ENCODE results near the gene RNF182.
"Not testable (repeated sequence)": the region's sequence is repeated elsewhere in the genome, so short reads cannot be mapped to it uniquely, and the experiment has no call there.

The RNF182 gene

GRCh38 chr6:13972602-13973001, 47.9 kb downstream of the RNF182 start:
- DNase-seq = not testable (repeated sequence)

GRCh38 chr6:13973422-13973821, 48.7 kb downstream of the RNF182 start:
- DNase-seq = not testable (repeated sequence)

GRCh38 chr6:13978102-13978640, 53.4 kb downstream of the RNF182 start:
- no peak for DNase-seq

- no peak for DNase-seq
Measured at GRCh38 chr6:13978787-13979186, 54.0 kb downstream of the RNF182 start.

GRCh38 chr6:13979284-13980171, 54.8 kb downstream of the RNF182 start:
- DNase-seq = no peak

DNA sequence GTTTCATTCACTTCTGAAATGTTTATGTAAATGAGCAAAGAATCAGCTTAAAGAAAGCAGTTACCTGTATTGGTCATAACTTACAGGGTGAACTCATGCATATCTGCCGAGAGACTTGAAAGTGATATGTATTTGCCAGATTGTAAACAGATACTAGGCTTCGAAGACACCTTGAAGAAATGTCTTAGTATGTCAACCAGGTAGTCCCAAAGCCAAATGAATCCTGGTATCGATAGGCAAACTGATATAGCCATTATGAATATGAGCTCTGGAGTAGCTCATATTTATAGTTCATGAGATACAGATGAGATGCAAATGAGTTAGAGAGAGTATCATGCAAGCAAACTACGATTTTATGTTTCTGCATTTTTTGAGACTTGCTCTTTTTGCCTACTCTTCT, 55.8 kb downstream of the RNF182 start:
- DNase-seq = no peak

DNA sequence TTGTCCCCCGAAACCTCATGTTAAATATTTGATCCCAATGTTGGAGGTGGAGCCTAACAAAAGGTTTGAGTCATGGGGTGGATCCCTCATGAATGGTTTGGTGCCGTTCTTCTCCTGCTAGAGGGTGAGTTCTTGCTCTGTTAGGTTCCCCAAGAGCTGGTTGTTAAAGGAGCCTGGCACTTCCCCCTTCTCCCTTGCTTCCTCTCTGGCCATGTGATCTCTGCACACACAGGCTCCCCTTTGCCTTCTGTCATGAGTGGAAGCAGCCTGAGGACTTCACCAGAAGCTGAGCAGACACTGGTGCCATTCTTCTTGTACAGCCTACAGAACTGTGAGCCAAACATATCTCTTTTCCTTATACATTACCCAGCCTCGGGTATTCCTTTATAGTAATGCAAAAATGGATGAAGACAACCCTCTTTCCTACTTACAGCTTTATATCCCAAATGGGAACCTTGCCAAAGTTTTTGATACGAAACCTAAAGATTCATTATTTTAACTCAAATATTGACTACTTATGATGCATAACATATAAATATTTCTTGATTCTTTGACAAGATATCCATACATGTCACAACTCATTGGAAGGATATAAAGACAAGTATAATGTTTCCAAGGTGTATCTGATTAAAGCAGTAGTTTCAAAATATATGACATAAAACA, 61.0 kb downstream of the RNF182 start:
- no peak for DNase-seq

DNA sequence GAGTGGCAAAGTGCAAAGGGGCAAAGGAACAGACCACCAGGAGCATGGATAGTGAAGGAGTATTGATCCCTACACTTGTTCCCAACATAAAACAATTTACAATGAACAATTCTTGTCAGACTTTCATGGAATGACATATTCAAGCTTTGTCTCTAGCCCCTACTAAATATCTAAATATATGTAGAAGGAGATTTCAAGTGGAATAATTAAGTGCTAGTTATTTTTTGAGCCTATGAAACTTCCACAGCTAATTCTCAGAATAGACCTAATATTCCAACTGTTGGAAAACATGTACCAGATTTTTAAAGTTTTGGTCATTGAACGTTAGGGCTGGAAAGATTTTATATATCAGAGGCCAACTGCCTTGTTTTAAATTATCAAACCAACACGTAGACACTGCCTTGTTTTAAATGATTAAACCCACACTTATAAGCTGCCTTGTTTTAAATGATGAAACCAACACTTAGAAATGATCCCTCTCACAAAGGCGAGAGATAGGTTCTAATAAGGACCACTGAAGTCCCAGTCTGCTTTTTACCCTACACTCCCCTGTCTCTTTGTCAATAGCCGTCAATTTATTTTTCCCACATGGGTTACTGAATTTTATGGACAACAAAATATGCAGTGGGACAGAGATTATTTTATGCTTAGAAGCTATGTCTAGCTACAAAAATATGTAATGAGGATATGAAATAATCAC, 62.1 kb downstream of the RNF182 start:
- no peak for DNase-seq

- DNase-seq = no peak
Measured at GRCh38 chr6:13987400-13987865, 62.7 kb downstream of the RNF182 start.

DNA sequence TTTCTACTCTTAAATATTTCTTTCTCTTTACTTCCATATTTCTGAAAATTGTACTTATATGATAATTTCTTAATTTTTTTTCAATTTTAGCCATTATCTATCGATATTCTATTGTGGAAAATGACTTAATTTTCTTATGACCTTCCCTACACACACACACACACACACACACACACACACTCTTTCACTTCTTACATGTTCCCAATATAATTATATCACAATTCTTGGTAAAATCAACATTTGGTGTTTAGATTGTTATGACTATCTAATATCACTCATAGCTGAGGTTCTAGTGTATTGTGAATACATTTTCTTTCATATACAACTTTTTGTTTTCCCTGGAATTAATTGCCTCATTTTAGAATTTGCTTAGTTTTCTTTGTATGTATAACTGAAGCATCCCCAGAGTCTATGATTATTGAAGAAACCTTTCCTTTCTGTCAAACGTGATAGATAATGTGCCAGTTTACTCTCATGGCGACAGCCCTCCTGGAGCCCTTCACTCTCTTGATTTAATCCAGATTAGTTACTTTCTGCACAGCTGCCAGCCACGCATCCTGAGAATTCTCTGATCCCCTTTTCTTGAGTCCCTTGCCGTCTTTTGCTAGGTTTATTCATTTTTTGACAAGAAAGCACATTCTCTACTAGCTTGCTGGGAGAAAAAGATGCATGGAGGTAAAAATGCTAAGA, 63.4 kb downstream of the RNF182 start:
- DNase-seq = no peak

GRCh38 chr6:13988908-13989307, 64.2 kb downstream of the RNF182 start:
- DNase-seq = no peak

DNA sequence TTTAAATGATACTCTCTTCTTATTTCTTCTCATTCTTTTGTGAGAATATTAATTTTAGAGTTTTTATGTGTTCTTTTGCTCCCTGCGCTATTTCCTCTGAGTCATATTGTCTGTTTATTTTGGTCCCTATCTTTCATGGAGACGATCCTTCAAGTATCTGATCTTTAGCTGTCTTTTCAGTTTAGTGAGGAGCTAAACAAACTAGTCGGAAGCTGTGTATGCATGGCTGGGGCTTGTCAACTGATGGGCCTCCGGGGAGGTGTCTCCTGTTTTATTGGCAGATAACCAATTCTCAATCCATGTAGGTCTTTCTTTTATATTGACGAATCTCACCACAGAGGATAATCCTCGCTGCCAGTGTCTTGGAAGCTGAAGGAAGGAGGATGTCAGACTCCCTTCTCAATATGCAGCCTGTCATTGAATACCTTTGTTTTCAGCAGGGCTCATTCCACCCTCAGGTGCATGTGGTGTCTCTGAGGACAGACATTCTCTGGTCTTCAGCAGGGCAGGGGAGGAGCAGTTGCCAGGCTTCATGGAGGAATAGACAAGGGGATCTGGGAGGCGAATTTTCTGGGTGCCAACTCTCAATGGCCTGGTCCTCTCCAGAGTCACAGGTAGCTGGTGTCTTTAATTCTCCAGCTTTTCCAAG, 64.9 kb downstream of the RNF182 start:
- no peak for DNase-seq

- DNase-seq = no peak
Measured at GRCh38 chr6:13990796-13991195, 66.0 kb downstream of the RNF182 start.

DNA sequence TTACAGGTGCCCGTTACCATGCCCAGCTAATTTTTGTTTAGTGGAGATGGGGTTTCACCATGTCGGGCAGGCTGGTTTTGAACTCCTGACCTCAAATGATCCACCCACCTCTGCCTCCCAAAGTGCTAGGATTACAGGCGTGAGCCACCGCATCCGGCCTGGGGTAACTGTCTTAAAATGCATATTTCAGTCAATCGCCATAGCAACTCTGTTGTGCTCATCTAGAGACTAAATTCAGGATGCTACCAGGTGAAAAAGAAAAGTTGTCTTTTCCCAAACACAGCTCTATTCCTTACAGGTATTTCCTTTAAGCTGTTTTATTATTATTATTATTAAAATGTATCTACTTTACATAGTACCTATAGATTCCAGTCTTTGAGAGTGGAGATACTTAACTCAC, 66.6 kb downstream of the RNF182 start:
- DNase-seq = no peak

DNA sequence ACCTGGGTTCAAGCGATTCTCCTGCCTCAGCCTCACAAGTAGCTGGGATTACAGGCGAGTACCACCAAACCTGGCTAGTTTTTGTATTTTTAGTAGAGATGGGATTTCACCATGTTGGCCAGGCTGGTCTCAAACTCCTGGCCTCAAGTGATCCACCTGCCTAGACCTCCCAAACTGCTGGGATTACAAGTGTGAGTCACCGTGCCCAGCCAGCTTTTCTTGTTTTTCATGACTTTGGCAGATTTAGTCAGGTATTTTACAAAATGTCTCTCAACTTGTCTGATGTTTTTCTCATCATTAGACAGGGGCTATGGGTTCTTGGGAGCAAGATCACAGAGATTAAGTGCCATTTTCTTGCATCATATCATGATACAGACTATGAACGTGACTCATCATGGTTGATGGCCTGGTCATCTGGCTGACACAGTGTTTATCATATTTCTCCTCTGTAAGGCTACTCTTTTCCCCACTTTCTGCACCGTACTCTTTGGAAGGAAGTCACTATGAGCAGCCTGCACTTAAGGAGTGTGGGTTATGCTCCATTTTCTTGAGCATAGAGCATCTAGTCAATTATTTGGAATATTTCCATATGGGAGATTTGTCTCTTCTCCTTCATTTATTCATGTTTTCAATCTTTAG, 67.8 kb downstream of the RNF182 start:
- DNase-seq = no peak

GRCh38 chr6:13993416-13993815, 68.7 kb downstream of the RNF182 start:
- DNase-seq = no peak

DNA sequence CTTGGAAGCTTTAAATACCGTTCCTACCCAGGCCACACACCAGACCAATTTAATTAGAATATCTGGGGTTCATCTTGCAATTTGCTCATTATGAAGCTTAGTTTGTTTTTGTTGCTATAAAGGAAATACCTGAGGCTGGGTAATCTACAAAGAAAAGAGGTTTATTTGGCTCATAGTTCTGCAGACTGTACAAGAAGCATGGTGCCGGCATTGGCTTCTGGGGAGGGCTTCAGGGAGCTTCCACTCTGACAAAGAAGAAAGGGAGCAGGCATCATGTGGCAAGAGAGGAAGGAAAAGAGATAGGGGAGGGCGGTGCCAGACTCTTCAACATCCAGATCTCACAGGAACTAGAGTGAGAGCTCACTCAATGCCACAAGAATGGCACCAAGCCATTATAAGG, 73.6 kb downstream of the RNF182 start:
- DNase-seq = no peak

DNA sequence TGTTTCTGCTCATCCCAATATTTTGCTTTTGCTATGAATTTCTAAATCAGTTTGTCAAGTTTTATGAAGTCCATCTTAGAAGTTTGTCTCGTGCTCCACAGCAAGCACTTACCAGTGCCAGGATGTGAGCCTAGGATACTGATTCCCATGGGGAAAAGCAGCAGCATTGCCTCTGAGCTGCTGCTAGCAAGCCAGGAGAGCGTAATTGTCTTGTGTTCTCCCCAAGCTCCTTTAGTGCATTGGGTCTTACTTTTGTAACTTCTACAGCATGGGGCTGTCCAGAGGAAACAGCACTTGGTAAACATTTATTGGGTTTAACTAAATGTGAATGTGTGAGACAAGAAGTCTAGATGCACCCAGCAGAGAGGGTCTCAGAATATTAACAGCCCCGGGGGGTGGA, 76.1 kb downstream of the RNF182 start:
- no peak for DNase-seq

DNA sequence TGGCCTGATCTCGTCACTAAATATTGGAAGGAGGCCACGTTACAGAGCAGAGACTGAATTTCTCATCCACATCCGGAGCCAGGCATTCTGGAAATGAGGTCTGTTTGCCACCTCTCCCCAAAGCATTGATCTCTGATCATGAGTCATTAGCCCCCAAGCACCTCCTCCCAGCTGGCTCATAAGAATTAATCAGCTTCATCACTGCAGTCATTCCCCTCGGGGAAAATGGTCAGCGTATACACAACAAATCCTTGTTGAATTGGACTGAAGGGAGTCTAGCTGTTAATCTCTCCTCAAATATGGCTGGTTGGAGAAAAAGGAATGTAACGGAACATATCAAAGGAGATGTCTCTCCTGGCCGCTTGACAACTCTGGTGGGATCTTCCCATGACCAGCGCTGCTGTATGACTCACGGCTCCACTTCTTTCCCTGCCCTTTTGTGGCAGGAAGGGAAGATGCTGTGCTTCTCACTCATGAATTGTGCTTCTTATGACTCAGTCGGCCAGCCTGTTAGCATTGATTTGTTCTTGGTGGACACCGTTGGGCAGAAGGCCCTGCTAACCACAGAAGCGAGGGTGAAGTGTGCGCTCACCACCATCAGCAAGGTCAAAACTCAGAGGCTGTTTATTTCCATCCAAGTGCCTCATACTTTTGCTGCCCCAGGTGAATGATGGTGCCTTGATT, 76.7 kb downstream of the RNF182 start:
- DNase-seq = no peak

DNA sequence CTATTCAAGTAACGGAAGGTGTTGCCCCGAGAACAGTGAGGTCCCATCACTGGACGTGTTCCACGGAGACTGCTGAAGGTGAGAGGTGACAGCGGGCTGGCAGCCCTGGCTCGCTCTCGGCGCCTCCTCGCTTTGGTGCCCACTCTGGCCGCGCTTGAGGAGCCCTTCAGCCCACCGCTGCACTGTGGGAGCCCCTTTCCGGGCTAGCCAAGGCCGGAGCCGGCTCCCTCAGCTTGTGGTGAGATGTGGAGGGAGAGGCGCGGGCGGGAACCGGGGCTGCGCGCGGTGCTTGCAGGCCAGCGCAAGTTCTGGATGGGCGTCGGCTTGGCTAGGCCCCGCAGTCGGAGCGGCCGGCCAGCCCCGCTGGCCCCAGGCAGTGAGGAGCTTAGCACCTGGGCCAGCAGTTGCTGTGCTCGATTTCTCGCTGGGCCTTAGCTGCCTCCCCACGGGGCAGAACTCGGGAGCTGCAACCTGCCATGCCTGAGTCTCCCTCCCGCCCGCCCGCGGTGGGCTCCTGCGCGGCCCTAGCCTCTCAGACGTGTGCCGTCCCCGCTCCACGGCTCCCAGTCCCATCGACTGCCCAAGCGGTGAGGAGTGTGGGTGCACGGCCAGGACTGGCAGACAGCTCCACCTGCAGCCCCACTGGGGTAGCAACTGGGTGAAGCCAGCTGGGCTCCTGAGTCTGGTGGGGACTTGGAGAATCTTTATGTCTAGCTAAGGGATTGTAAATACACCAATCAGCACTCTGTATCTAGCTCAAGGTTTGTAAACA, 77.6 kb downstream of the RNF182 start:
- DNase-seq = no peak
